Sigmoid colon (tissue), 7 donors: ENCODE measurements around the gene ADSS1. TPM values are rescaled to one million over a fixed set of nuclear protein-coding genes. Genes with fewer than 3 reads are reported as not detected.

Experiments used
- DNase-seq: peaks from one replicate; pipeline ENCODE4 v3.0.0-alpha.2; 2019
- H3K27ac ChIP-seq, 4 donors: fragments of 200-600 bp; sonication (generic); one replicate each; pipeline ENCODE4 v1.5.1; 2016 to 2019; ENCODE audit warnings: mild to moderate bottlenecking in 1 of 4
- H3K27me3 ChIP-seq, 3 donors: fragments of 200-600 bp; sonication (generic); one replicate each; pipeline ENCODE4 v1.5.1; 2019; ENCODE audit warnings: mild to moderate bottlenecking in 1 of 3
- H3K36me3 ChIP-seq, 4 donors: fragments of 200-600 bp; sonication (generic); one replicate each; pipeline ENCODE4 v1.5.1; 2016 to 2019
- H3K4me1 ChIP-seq, 4 donors: fragments of 200-600 bp; sonication (generic); one replicate each; pipeline ENCODE4 v1.5.1; 2017 to 2019
- H3K4me3 ChIP-seq, 4 donors: fragments of 200-600 bp; sonication (generic); one replicate each; pipeline ENCODE4 v1.5.1; 2017 to 2019; ENCODE audit warnings: mild to moderate bottlenecking in 2 of 4, moderate library complexity in 1 of 4
- H3K9me3 ChIP-seq, 4 donors: fragments of 200-600 bp in 3 of 4; sonication (generic) in 3 of 4; one replicate each; pipeline versions ENCODE4 v1.5.1 to v1.6.1; 2013 to 2019
- EP300 ChIP-seq, 4 donors: sonication (generic); formaldehyde crosslinking; IDR thresholded peaks; one replicate each; pipeline ENCODE4 v1.6.1; 2017; ENCODE audit warnings: antibody characterized with exemption in 4 of 4
- POLR2A ChIP-seq, 2 donors: fragments of 450-650 bp; IDR thresholded peaks; one replicate each; pipeline ENCODE4 v1.6.1; 2016; ENCODE audit warnings: antibody characterized with exemption in 2 of 2, mild to moderate bottlenecking in 2 of 2, moderate library complexity in 2 of 2
- POLR2AphosphoS5 ChIP-seq, 4 donors: sonication (generic); formaldehyde crosslinking; IDR thresholded peaks; one replicate each; pipeline ENCODE4 v1.6.1; 2017; ENCODE audit warnings: antibody characterized with exemption in 4 of 4
- WGBS, 2 donors: extraction: QIAGEN DNeasy Blood & Tissue Kit; methylation state at CpG; one replicate each; pipeline ENCODE4 v1.1.7; 2013; 5-methylcytosine and 5-hydroxymethylcytosine counted together
- intact Hi-C: fragments of 100-400 bp; cut with DNase I; formaldehyde crosslinking; loops from one replicate; pipeline ENCODE4 v1.15.1; 2023
- polyA plus RNA-seq, 3 donors: library from polyadenylated mRNA; stranded (reverse); fragments of 200-250 nt; gene quantifications; one replicate each; pipeline ENCODE4 v1.2.3, GENCODE V29; 2013
- total RNA-seq, 4 donors: library from RNA; depleted of rRNA; stranded (reverse); fragments of >200 nt; gene quantifications; one replicate each; pipeline ENCODE4 v1.1.0, GENCODE V29; 2016
- TF ChIP-seq, protein P1 (sequence below), 4 experiments: fragments of 450-650 bp in 3 of 4; fragments of 200-600 bp in 1 of 4; IDR thresholded peaks; one replicate each; pipeline ENCODE4 v1.5.1; 2016 to 2019; ENCODE audit warnings: antibody characterized with exemption in 4 of 4, mild to moderate bottlenecking in 3 of 4, moderate library complexity in 2 of 4
- donor health status: healthy with polysubstance abuse.
- donor health status: Bipolar disorder and iron deficiency.
- donor health status: healthy.

ADSS1 gene
- total and polyA plus RNA-seq, 7 donors, result 2.0 to 10.2 (median 5.3) TPM

DNA sequence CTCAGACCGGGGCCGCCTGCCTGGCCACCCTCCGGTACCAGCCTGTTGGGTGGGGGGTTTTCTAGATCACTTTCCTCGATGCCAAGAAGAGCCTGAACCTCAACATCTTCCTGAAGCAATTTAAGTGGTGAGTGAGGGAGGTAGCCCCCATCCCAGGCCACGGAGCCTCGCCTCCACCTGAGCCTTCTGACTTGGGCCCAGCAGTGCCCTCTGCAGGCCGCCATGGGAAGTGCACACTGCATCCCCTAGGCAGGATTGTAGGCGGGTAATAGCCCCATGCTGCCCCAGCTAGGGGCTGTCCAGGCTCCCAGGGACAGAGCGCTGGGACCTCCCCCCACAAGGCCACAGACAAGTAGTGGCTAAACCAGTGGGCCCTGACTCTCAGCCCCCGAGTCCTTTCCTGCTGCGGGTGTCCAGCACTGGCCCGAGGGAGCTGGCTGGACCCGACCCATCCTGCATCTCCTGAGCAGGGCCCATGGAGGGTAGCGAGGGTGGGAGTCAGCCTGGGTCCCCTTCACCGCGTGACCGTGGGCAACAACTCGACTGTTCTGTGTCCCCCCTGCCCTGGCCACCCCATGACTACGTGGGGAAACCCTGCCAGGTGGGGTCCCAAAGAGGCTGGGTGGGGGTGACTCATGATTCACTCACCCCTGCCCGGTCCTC lies 15.3 kb upstream of the ADSS1 start:
- TF ChIP-seq EP300 (IDR thresholded peaks at IDR 0.05), result no peak
- peak in 1 of 4 donors; percentile 21 for TF ChIP-seq POLR2AphosphoS5 (IDR thresholded peaks at IDR 0.05)
- TF ChIP-seq, protein P1, sequence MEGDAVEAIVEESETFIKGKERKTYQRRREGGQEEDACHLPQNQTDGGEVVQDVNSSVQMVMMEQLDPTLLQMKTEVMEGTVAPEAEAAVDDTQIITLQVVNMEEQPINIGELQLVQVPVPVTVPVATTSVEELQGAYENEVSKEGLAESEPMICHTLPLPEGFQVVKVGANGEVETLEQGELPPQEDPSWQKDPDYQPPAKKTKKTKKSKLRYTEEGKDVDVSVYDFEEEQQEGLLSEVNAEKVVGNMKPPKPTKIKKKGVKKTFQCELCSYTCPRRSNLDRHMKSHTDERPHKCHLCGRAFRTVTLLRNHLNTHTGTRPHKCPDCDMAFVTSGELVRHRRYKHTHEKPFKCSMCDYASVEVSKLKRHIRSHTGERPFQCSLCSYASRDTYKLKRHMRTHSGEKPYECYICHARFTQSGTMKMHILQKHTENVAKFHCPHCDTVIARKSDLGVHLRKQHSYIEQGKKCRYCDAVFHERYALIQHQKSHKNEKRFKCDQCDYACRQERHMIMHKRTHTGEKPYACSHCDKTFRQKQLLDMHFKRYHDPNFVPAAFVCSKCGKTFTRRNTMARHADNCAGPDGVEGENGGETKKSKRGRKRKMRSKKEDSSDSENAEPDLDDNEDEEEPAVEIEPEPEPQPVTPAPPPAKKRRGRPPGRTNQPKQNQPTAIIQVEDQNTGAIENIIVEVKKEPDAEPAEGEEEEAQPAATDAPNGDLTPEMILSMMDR (IDR thresholded peaks at IDR 0.05), result peak; percentile 94 to 99 (median 98)
- no peak for TF ChIP-seq POLR2A (IDR thresholded peaks at IDR 0.05)
- H3K4me1 ChIP-seq, result peaks cover 0 to 22% (median 12%) of the 10 kb centered on the region in 4 donors
- DNase-seq, result no peak
- H3K27ac ChIP-seq, result no peak overlapping the region
- intact Hi-C loops, result loop anchor here (1.0 to 10.0 kb wide), 3 partner anchors 41 to 1924 kb away; no protein-coding TSS in a partner anchor
- H3K9me3 ChIP-seq, result no peaks in the 10 kb centered on the region
- peaks cover 36 to 67% (median 50%) of the 10 kb centered on the region in 4 donors for H3K36me3 ChIP-seq
- WGBS, 2 donors, result 55 to 56% methylated on average over 20 of the region's 20 CpGs
- no peak overlapping the region for H3K4me3 ChIP-seq
- no peaks in the 10 kb centered on the region for H3K27me3 ChIP-seq

DNA sequence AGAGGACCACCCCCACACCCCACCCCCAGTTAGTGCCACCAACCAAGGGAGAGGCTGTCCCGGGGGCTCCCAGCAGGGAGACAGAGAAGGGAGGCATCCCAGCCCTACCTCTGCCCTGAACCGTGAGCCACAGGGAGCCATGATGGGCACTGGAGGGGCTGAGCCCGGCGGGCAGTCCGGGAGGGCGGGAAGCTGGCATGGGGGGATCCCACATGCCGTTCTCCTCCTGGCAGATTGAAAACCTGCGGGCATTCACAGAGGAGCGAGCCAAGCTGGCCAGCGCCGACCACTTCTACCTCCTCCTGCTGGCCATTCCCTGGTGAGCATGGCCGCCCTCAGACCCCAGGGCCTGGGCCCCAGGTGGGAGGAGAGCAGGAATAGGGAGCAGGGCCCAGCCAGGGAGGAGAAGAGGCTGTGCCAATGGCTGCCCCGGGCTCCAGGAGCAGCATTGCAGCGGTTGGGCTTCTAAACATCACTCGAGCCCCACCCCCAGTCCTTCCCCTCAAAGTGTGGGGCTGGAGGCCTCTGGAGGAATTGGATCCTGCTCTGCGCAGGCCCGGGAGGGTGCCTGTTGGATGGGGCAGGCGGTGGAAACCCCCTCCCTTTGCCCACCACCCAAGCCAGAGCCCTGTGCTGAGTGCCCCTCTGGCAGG lies 14.5 kb upstream of the ADSS1 start:
- DNase-seq, result no peak
- H3K36me3 ChIP-seq, result peaks cover 37 to 67% (median 53%) of the 10 kb centered on the region in 4 donors
- no peak overlapping the region for H3K27ac ChIP-seq
- no peaks in the 10 kb centered on the region for H3K9me3 ChIP-seq
- H3K4me1 ChIP-seq, result peaks cover 0 to 22% (median 12%) of the 10 kb centered on the region in 4 donors
- H3K4me3 ChIP-seq, result no peak overlapping the region
- intact Hi-C loops, result loop anchor here (5.0 to 10.0 kb wide), 2 partner anchors 42 to 1925 kb away; no protein-coding TSS in a partner anchor
- TF ChIP-seq POLR2AphosphoS5 (IDR thresholded peaks at IDR 0.05) (no peak), POLR2A (IDR thresholded peaks at IDR 0.05) (no peak), EP300 (IDR thresholded peaks at IDR 0.05) (no peak)
- TF ChIP-seq, protein P1 (IDR thresholded peaks at IDR 0.05), result no peak
- H3K27me3 ChIP-seq, result no peaks in the 10 kb centered on the region
- WGBS, 2 donors, result 87 to 93% methylated on average over 18 of the region's 18 CpGs

DNA sequence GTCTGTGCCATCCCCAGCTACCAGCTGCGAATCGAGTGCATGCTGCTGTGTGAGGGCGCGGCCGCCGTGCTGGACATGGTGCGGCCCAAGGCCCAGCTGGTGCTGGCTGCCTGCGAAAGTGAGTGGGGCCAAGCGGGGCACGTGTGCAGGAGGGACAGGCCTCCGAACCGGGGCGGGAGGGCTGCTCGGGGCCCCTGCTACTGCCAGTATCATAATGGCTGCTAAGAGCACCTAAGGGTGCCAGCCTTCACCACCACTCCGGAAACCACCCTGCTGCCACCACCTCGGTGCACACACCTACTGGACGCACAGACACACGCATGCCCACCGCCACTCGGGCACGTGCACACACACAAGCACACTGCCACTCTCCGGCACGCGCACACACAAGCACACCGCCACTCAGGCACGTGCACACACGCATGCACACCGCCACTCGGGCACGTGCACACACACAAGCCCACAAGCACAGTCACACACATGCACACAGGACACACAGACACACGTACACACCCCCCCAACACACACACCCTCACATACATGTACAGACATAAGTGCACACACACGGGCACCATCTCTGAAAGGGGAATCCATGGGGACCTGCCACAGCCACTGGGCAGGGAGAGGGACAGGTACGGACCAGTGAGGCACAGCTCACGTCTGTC lies 13.8 kb upstream of the ADSS1 start:
- Histone ChIP-seq H3K27ac (no peak overlapping the region), H3K36me3 (peaks cover 44 to 68% (median 59%) of the 10 kb centered on the region in 4 donors), H3K4me3 (no peak overlapping the region), H3K4me1 (peaks cover 0 to 22% (median 12%) of the 10 kb centered on the region in 4 donors), H3K9me3 (no peaks in the 10 kb centered on the region), H3K27me3 (no peaks in the 10 kb centered on the region)
- TF ChIP-seq, protein P1 (IDR thresholded peaks at IDR 0.05), result no peak
- TF ChIP-seq POLR2A (IDR thresholded peaks at IDR 0.05) (no peak), EP300 (IDR thresholded peaks at IDR 0.05) (no peak), POLR2AphosphoS5 (IDR thresholded peaks at IDR 0.05) (no peak)
- intact Hi-C loops, result no loop called here
- WGBS, 2 donors, result 93 to 94% methylated on average over 34 of the region's 34 CpGs
- DNase-seq, result no peak

DNA sequence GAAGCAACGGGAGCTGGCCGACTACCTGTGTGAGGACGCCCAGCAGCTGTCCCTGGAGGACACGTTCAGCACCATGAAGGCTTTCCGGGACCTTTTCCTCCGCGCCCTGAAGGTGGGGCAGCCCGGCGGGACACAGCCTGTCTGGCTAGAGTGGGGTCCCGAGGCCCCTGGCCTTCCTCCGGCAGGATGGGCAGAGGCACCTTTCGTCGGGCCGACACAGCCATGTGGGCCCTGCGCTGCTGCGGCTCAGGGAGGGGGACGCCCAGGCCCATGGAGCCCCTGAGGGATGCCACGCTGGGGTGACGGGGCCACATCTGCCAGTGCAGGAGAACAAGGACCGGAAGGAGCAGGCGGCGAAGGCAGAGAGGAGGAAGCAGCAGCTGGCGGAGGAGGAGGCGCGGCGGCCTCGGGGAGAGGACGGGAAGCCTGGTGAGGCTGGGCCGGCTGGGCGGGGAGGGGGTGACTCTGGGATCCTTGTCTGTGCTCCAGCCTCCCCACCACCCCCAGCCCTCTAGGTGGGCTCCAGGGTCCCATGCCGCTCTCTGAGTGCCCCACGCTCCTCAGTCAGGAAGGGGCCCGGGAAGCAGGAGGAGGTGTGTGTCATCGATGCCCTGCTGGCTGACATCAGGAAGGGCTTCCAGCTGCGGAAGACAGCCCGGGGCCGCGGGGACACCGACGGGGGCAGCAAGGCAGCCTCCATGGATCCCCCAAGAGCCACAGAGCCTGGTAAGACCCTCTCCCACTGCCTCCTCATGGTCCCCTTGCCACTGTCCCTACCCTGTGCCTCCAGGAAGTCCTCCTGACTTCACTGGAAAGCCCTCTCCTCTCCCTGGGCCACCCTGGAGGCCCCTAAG lies 10.9 kb upstream of the ADSS1 start:
- WGBS, 2 donors, result 88 to 92% methylated on average over 40 of the region's 40 CpGs
- TF ChIP-seq POLR2A (IDR thresholded peaks at IDR 0.05) (no peak), EP300 (IDR thresholded peaks at IDR 0.05) (no peak), POLR2AphosphoS5 (IDR thresholded peaks at IDR 0.05) (no peak)
- TF ChIP-seq, protein P1 (IDR thresholded peaks at IDR 0.05), result no peak
- no peak overlapping the region for H3K27ac ChIP-seq
- H3K9me3 ChIP-seq, result no peaks in the 10 kb centered on the region
- intact Hi-C loops, result no loop called here
- H3K36me3 ChIP-seq, result peaks cover 44 to 71% (median 62%) of the 10 kb centered on the region in 4 donors
- H3K27me3 ChIP-seq, result no peaks in the 10 kb centered on the region
- H3K4me1 ChIP-seq, result peaks cover 0 to 16% (median 12%) of the 10 kb centered on the region in 4 donors
- no peak overlapping the region for H3K4me3 ChIP-seq
- no peak for DNase-seq
